PC-3 (cell line): ENCODE data around the gene PRR16. TPM values are rescaled to one million over a fixed set of nuclear protein-coding genes. Genes with fewer than 3 reads are reported as not detected.

Experiments used
- ATAC-seq: fragments of 200-7000 bp; cut with Tn5 transposase; 2 replicates; pipeline ENCODE4 v1.9.1; 2020; ENCODE audit warnings: mild to moderate bottlenecking, moderate library complexity
- BruUV-seq: library from RNA; stranded (reverse); fragments of 400-500 nt; replicated peaks from 2 replicates; lab custom pipeline; 2021; lab: Mats Ljungman, UMichigan
- CTCF ChIA-PET: fragments of 300-600 bp; sonication (Branson Sonifier 250); formaldehyde crosslinking; loops from one replicate; lab custom pipeline; 2022; ENCODE audit warnings: antibody characterized with exemption; lab: Charles Lee
- POLR2A ChIA-PET: fragments of 300-600 bp; sonication (Branson Sonifier 250); formaldehyde crosslinking; loops from one replicate; lab custom pipeline; 2022; ENCODE audit warnings: antibody characterized with exemption; ENCODE audit not compliant: unreplicated experiment; lab: Charles Lee
- DNase-seq: peaks from one replicate; pipeline ENCODE4 v3.0.0-alpha.2; 2015
- H2AFZ ChIP-seq: fragments of 300-600 bp; sonication (generic); 2 replicates; pipeline ENCODE4 v1.6.0; 2016; ENCODE audit warnings: antibody characterized with exemption, low read length
- H3F3A ChIP-seq: fragments of 300-600 bp; sonication (generic); one replicate; pipeline ENCODE4 v1.6.0; 2017; ENCODE audit warnings: antibody characterized with exemption, low read length, control low read depth, mild to moderate bottlenecking; ENCODE audit not compliant: unreplicated experiment
- H3K27ac ChIP-seq: fragments of 300-600 bp; sonication (generic); 2 replicates; pipeline ENCODE4 v1.5.1; 2016; ENCODE audit warnings: mild to moderate bottlenecking, low read length
- H3K27me3 ChIP-seq: fragments of 300-600 bp; sonication (generic); 2 replicates; pipeline ENCODE4 v1.6.1; 2016; ENCODE audit warnings: low read length, mixed read lengths
- H3K36me3 ChIP-seq: fragments of 300-600 bp; sonication (generic); 2 replicates; pipeline ENCODE4 v1.6.1; 2016; ENCODE audit warnings: low read depth, mixed run types, low read length, mixed read lengths
- H3K4me1 ChIP-seq: fragments of 300-600 bp; sonication (generic); 2 replicates; pipeline ENCODE4 v1.5.1; 2016; ENCODE audit warnings: low read length; ENCODE audit not compliant: insufficient read depth
- H3K4me2 ChIP-seq: fragments of 300-600 bp; sonication (generic); 2 replicates; pipeline ENCODE4 v1.6.0; 2016; ENCODE audit warnings: low read length
- H3K4me3 ChIP-seq: fragments of 300-600 bp; sonication (generic); 2 replicates; pipeline ENCODE4 v1.5.1; 2016; ENCODE audit warnings: mild to moderate bottlenecking, low read length, mixed read lengths
- H3K79me2 ChIP-seq: fragments of 300-600 bp; sonication (generic); 2 replicates; pipeline ENCODE4 v1.6.1; 2017; ENCODE audit warnings: low read length, mixed read lengths
- H3K9ac ChIP-seq: fragments of 300-600 bp; sonication (generic); 2 replicates; pipeline ENCODE4 v1.6.0; 2016; ENCODE audit warnings: mild to moderate bottlenecking, low read length
- H3K9me2 ChIP-seq: fragments of 300-600 bp; sonication (generic); replicated peaks from 2 replicates; pipeline ENCODE4 v1.6.1; 2016; ENCODE audit warnings: mixed run types, low read length, mixed read lengths
- H3K9me3 ChIP-seq: fragments of 300-600 bp; sonication (generic); 2 replicates; pipeline ENCODE4 v1.6.1; 2016; ENCODE audit warnings: low read length, mixed read lengths
- H4K20me1 ChIP-seq: fragments of 300-600 bp; sonication (generic); 2 replicates; pipeline ENCODE4 v1.6.1; 2016; ENCODE audit warnings: low read length, mixed read lengths
- CTCF ChIP-seq: fragments of 300-600 bp; sonication (generic); conservative IDR thresholded peaks from 2 replicates; pipeline ENCODE4 v1.5.1; 2017; ENCODE audit warnings: antibody characterized with exemption, low read depth, mild to moderate bottlenecking, low read length
- EZH2 ChIP-seq: fragments of 300-600 bp; sonication (generic); IDR thresholded peaks from one replicate; pipeline ENCODE4 v1.6.1; 2017; ENCODE audit warnings: antibody characterized with exemption, mild to moderate bottlenecking, low read length; ENCODE audit not compliant: unreplicated experiment
- EZH2phosphoT487 ChIP-seq: fragments of 300-600 bp; sonication (generic); IDR thresholded peaks from 2 replicates; pipeline ENCODE4 v1.6.1; 2018; ENCODE audit warnings: mild to moderate bottlenecking, antibody characterized with exemption, low read length, borderline replicate concordance
- intact Hi-C: fragments of 100-400 bp; cut with micrococcal nuclease; formaldehyde crosslinking; loops from 2 replicates; pipeline ENCODE4 v1.9.0; 2023
- total RNA-seq: library from RNA; depleted of rRNA; stranded (reverse); fragments of >200 nt; gene quantifications from 2 replicates; pipeline ENCODE4 v1.2.3, GENCODE V29; 2014

The PRR16 gene
- total RNA-seq, 1 experiment from 2014 or later = 3.6 TPM

GRCh38 chr5:120532835-120533234, 68.7 kb downstream of the PRR16 start:
- Histone ChIP-seq H3K4me2 (no peak overlapping the region), H3K27me3 (no peaks in the 10 kb centered on the region), H3K27ac (no peak overlapping the region), H3K9me2 (no peaks in the 10 kb centered on the region), H3K9me3 (no peaks in the 10 kb centered on the region), H2AFZ (no peak overlapping the region), H3K4me1 (peaks cover under 1% of the 10 kb centered on the region; the same call in 1 of the 2 replicates), H3K4me3 (no peak overlapping the region), H3K9ac (no peak overlapping the region), H4K20me1 (no peaks in the 10 kb centered on the region), H3F3A (no peaks in the 10 kb centered on the region), H3K79me2 (no peaks in the 10 kb centered on the region), H3K36me3 (no peaks in the 10 kb centered on the region)
- intact Hi-C loops = no loop called here
- no peak for ATAC-seq
- CTCF ChIA-PET = no interaction called here
- no peak for TF ChIP-seq CTCF
- TF ChIP-seq EZH2phosphoT487 = no peak
- no peak for TF ChIP-seq EZH2
- DNase-seq = no peak
- no TSS peak for BruUV-seq
- POLR2A ChIA-PET = no interaction called here

DNA sequence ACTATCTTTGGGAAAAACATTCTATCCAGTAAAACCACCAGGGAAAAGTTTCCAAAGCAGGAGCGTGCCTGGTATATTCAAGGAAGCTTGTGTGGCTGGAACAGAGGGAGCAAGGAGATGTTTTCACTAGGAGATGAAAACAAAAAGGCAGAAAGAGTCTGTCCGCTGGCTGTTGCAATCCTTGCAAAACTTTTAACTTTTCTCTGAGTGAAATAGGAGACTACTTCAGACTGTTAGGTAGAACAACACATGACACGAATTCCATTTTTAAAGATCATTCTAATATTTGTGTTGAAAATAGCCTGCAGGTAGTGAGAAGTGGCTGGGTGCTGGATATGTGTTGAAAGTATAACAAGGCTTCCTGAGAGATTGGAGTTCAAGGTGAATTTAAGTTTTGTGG, 69.5 kb downstream of the PRR16 start:
- peaks cover 8% of the 10 kb centered on the region for H3K4me1 ChIP-seq
- no TSS peak for BruUV-seq
- no peaks in the 10 kb centered on the region for H3K79me2 ChIP-seq
- H3K27ac ChIP-seq = no peak overlapping the region
- H3F3A ChIP-seq = no peaks in the 10 kb centered on the region
- ATAC-seq (no peak), DNase-seq (no peak)
- H3K4me3 ChIP-seq = no peak overlapping the region
- no peaks in the 10 kb centered on the region for H3K27me3 ChIP-seq
- POLR2A ChIA-PET = no interaction called here
- no peak for TF ChIP-seq CTCF
- TF ChIP-seq EZH2 = no peak
- no peaks in the 10 kb centered on the region for H3K9me2 ChIP-seq
- H3K36me3 ChIP-seq = no peaks in the 10 kb centered on the region
- H2AFZ ChIP-seq = no peak overlapping the region
- no peaks in the 10 kb centered on the region for H3K9me3 ChIP-seq
- no peak overlapping the region for H3K9ac ChIP-seq
- H3K4me2 ChIP-seq = no peak overlapping the region
- H4K20me1 ChIP-seq = no peaks in the 10 kb centered on the region
- CTCF ChIA-PET = no interaction called here
- intact Hi-C loops = no loop called here

DNA sequence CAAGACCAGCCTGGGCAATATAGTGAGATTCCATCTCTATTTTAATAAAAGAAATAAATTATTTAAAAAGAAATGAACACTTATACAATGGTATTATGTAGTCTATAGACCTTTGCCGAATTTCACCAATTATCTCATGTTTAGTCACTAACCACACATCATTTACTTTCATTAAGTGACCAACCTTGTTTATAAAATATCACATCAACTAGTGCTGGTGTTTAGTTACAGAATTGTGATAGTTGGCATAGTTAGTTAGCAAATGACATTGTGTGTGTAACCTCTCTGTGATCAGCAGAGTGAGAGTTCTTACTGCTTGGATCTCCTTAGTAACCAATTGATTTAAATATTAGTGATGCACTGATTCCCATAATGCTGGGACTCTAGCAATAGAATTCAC, 71.8 kb downstream of the PRR16 start:
- H2AFZ ChIP-seq = no peak overlapping the region
- no peak overlapping the region for H3K4me3 ChIP-seq
- no peaks in the 10 kb centered on the region for H3K79me2 ChIP-seq
- no TSS peak for BruUV-seq
- peaks cover 12% of the 10 kb centered on the region for H3K4me1 ChIP-seq
- intact Hi-C loops = loop anchor here (5.0 kb wide), 1 partner anchor 146 kb away; no protein-coding TSS in a partner anchor
- POLR2A ChIA-PET = no interaction called here
- no peak overlapping the region for H3K9ac ChIP-seq
- no peaks in the 10 kb centered on the region for H3K9me2 ChIP-seq
- no peak overlapping the region for H3K27ac ChIP-seq
- no peaks in the 10 kb centered on the region for H3K9me3 ChIP-seq
- peak; percentile 58 for ATAC-seq
- no peaks in the 10 kb centered on the region for H3K36me3 ChIP-seq
- CTCF ChIA-PET = no interaction called here
- peak; percentile 35 for DNase-seq
- H3F3A ChIP-seq = no peaks in the 10 kb centered on the region
- no peak for TF ChIP-seq CTCF
- TF ChIP-seq EZH2phosphoT487 = no peak
- TF ChIP-seq EZH2 = no peak
- H3K4me2 ChIP-seq = no peak overlapping the region
- no peaks in the 10 kb centered on the region for H3K27me3 ChIP-seq
- H4K20me1 ChIP-seq = no peaks in the 10 kb centered on the region
